GM19324 (cell line): ENCODE data around the gene FAM184B.

Experiments used
- ATAC-seq: cut with Tn5 transposase; IDR thresholded peaks from one replicate; pipeline ENCODE4 v1.9.1; 2021; ENCODE audit warnings: mild to moderate bottlenecking, moderate library complexity; ENCODE audit not compliant: unreplicated experiment, low FRiP score

The FAM184B gene

GRCh38 chr4:17587094-17587822, 194.2 kb downstream of the FAM184B start:
- ATAC-seq = no peak

- no peak for ATAC-seq
Observed at GRCh38 chr4:17584521-17585213, 196.8 kb downstream of the FAM184B start.

GRCh38 chr4:17583941-17584340, 197.5 kb downstream of the FAM184B start:
- ATAC-seq = no peak

GRCh38 chr4:17583276-17583675, 198.1 kb downstream of the FAM184B start:
- no peak for ATAC-seq

GRCh38 chr4:17580969-17581368, 200.5 kb downstream of the FAM184B start:
- no peak for ATAC-seq
